ENCODE measurements around the gene IGF1.

The IGF1 gene

DNA sequence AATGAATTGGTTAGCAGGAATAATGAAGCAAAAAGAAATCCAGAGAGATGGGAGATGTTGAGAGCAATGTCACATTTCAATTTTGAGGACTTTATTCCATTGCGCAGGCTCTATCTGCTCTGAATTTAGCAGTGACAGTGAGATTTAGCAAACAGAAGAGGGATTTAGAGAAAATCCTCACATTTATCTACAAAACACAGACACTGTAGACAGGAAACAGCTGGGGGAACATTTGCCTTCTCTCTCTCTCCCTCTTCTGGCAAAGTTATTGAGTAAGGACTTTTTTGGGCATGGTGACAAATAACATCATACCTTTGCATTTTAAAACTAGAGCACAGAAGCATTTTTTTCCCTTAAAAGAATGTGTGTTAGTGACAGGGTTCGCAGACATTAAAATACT is at the start of gene IGF1:
TSS of gene IGF1 (minus strand) at position 158 of the 400 bp plus-strand sequence. CDS start 182 bp downstream, outside the sequence.
- DNase-seq = no peak

DNA sequence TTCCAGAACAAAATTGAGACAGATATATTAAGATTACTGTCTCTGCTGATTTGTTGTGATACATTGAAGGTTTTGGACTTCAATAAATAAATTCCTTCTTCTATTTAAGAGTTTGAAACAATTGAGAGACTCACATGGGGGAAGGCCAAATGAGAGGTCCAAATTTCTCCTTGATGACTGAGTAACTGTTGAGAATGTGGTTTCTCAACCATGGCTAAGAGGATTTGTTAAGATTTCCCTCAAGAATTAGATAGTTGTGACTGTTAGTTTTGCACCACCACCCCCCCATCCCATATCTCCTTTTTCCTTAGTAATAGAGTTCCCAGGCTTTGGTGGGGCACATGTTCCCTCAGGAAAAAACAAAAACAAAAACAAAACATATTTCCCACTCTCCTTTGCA is 47.7 kb upstream of the IGF1 start:
- DNase-seq = no peak

DNA sequence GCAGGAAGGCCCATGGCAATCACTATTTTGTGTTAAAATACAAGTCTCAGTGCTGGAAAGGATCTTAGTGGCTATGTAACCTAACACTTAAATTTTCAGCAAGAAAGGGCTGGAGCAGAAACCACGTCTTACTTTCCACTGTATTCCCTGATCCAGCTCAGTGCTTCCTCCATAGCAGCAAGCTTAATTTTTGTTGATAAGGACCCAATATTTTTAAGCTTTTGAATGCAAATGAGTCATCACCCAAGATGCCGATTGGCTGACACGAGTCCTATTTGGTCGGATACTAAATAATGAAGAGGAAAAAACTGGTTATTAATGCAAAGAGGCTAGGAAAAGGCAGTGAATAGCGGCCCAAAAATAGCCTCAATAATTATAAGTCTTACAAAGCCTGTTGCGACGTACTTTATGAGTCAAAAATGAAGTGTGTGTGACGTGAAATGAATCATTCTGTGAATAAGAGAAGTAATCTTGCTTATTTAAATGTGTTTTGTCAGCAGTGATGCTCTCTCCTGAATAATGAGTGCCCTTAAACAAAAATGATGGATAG is 46.9 kb upstream of the IGF1 start:
- DNase-seq = peak; percentile 56

DNA sequence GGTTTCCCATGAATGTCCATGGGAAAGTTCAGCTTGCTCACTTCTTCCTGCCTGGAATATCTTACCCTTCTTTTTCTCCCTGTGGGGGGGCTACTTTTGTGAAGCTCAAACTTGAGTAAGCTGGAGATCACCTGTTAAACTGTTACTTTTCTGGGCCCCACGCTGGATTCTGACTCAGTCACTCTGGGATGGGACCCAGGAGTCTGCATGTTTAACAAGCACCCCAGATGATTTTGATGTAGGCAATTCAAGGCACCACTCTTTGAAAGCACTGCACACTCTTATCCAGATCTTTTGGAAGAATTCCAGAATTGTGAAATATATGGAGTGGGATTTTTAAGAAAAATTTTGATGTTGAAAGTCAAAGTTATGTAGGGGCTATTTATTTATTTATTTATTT is 46.3 kb upstream of the IGF1 start:
- DNase-seq = peak; percentile 30

DNA sequence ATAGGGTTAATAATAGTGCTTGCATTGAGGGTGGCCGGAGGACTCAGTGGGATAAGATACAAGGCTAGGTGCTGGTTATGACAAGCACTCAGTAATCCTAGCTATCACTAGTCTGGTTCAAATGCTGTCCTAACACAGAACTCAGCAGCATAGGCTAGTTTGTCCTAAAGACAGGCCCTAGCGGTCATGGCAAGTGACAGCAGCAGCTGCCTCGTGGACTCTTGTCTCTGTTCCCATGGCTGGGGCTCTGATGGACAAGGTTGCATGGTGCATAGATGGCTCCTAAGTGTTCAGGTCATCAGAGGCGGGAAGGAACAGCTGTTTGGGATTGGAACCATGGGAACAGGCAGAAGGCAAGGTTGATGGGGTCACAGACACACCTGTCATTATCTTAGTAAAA is 42.4 kb upstream of the IGF1 start:
- no peak for DNase-seq

DNA sequence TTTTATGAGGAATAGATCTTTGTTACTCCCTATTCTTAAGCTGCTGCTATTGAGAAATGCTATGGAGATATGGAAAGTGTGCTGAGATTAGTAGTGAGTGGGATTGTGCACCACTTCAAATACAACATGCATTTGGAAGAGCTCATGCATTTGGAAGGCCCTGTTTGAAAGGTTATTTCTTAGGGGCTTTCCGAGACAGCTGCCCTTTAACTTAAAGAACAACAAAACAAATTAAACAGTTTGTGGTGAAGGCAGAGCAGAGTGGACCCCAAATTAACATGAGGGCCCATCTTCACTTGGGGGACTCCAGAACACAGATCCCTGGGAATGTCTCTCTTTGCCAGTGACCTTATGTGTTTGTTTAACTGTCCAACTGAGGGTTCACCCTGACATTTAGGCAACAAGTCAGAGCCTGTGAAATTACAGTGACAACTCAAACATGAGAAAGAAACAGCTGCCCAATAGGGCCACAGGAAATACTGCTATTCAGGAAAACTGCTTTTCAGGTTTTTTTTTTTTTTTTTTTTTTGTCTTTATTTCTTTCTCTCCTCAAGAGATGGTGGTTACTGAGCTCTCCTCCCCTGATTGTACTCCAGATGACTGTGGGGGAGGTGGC is 41.4 kb upstream of the IGF1 start:
- DNase-seq = no peak

DNA sequence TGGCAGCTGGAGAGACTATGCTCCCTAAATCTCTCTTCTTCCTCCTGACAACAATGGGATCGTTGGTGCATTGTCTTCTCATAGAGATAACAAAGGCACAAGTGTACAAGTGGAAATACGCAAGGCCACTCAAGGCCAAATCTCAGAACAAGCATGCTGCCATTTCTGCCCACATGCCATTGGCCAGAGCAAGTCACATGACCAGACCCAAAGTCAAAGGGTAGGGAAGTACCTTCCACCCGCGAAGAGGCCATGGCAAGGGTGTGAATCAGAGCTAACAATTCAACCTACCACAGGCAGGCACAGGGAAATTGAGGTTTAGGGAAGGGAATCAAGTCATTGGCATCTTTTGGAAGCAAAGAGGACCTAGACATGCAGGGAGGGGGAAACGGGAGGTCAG is 38.5 kb upstream of the IGF1 start:
- DNase-seq = no peak

DNA sequence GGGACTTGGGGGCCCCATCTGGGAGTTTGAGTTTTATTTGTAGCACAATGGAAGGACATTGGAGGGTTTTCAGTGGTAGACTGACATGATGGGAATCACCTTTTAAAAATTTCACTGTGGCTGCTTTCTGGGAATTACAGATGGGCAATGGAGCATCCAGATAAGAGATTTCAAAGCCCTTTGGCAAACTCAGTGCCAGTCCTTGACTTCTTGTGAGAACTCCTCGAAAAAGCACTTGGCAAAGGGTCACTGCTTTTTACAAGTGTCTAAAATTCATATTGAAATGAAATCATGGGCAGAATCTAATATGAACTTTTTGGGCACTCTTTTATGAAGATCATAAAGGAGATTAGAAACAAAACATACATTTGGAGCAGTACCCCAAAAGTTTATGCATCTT is 34.3 kb upstream of the IGF1 start:
- no peak for DNase-seq

DNA sequence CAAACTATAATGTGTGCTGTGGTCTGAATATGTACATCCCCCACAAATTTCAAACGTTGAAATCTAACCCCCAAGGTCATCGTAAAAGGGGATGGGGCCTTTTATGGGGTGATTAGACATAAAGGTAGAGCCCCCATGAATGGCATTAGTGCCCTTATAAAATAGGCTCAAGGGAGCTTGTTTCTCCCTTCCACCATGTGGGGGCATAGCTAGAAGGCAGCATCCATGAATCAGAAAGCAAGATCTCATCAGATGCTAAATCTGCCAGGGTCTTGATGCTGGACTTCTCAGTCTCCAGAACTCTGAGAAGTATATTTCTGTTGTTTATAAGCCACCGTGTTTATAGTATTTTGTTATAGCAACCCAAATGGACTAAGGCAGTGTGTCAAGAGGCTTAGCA is 33.4 kb upstream of the IGF1 start:
- DNase-seq = no peak

DNA sequence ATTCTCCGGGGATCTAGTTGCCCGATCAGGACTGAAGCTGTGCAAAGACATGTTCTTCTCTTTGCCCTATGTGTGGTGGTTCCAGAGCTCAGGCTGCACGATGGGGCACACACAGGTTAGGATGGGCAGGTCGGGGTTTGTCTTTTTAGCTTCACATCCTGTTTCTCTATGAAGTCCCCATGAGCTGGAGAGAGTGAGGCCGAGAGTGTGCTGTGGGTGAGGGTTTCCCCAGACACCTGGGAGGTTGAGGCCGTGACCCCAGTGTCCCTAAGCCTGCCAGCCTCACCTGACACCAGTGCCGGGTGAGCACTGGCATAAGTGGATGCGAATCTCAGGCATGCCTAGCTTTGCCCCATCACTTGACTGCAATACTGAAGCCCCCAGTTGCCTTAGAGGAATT is 32.9 kb upstream of the IGF1 start:
- DNase-seq = no peak

DNA sequence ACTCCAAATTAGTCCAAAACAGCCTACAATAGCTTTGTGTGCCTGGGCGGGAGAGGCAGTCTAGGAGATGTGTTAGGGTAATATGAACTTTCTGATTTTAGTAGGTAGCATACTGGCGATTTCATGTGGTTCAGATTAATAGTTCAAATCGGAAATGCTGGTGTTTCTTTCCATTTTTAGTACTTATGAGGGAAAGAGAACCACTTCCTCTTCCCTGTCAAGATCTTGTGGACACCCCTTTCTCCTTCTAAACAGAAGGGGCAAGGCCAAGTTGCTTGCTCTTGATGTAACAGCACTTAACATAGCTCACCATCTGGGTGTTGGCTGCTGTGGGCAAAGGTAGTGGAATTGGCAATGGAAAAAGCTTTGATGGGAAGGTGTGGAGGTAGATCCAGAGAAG is 32.2 kb upstream of the IGF1 start:
- no peak for DNase-seq

DNA sequence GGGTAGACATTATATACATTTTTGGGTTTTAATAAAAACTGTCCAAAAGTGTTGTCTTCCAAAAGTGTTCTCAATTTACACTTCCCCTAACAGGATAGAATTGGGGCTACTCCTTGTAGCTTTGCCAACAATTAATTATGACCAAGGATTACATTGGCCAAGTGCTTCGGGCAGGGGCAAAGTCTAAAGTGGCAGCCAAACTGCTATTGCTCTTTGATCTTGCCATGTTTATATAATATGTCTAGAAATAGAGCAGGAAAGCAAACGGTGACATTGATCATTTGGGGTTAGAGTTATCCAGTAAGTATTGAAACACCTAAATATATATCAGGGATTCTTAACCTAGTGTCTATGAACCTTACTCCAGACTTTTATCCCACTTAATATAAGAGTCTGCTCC is 31.2 kb upstream of the IGF1 start:
- no peak for DNase-seq

DNA sequence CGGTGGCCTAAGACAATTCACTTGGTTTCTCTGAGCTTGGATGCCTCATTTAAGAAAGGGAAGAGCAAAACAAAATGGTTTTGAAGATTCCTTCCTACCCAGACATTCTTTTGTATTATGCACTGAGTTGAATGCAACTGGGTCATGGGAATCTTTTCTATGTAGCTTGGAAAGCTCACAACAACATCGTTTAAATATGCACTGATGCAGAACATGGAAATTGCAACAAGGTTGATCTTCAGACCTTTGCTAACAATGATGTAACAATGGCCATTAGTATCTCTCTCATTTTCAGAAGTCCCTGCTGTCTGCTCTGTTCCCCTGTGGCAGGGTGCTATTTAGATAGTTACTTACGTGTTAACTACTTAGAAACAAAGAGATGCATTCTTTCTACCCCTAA is 30.1 kb upstream of the IGF1 start:
- DNase-seq = no peak

DNA sequence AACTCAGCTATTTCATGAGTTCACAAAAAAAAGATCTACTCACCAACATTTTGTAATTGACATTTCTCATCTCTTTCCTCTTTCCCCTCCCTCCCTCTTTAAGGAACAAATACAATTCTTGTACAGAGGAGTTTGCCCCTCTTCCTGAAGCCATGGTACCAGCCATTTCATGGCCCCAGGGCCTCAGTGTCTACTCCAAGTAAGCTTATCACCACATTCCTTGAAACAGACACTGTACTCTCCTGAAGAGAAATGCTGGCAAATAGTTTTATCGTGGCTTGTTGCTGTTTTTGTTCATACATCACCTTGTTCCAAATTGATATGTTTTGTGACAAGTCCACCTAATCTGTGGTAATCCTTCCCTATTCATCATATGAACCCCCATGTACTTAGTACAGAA is 29.7 kb upstream of the IGF1 start:
- DNase-seq = no peak

DNA sequence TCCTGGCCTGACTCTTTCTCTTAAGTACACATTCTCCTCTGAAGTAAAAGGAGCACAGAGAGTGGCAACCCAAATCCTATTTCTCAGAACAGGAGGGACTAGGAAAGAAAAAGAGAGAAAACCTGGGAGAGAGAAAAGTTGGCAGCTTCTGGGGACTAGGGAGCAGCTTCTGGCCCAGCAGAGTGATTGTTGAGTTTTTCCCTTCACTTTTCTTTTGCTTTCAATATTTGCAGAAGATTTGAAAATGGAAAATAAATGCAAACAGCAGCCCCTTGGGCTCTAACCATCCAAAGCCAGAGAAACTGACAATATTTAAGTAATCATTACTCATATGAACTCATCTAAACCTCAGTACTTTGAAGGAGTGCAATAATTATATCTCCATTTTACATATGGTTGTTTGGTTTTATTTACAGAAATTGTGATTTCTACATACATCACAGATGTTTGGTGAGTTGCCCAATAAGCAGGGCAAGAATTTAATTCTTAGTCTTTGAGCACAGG is 28.8 kb upstream of the IGF1 start:
- no peak for DNase-seq

DNA sequence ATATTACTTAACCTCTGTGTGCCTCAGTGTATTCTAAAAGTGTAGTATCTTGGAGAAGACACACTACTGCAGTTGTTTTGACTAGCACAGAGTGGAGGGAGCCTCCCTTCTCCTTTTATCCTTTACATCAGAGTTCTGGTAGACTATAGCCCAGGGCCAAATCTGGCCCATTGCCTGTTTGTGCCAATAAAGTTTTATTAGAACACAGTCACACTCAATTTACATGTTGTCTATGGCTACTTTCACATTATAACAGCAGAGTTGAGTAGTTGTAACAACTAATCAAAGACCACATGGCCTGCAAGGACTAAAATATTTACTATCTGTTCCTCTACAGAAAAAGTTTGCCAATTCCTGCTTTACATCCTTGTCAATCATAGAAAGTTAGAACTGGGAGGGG is 27.7 kb upstream of the IGF1 start:
- no peak for DNase-seq

DNA sequence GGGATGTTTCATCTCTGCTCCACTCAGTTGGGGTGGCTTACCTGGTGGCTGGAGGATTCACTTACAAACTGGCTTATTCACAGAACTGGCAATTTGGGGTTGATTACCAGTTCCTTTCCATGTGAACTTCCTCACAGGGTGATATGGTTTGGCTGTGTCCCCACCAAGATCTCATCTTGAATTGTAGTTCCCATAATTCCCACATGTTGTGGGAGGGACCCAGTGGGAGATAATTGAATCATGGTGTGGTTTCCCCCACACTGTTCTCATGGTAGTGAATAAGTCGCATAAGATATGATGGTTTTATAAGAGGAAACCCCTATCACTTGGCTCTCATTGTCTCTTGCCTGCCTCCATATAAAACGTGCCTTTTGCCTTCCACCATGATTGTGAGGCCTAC is 26.9 kb upstream of the IGF1 start:
- DNase-seq = no peak

DNA sequence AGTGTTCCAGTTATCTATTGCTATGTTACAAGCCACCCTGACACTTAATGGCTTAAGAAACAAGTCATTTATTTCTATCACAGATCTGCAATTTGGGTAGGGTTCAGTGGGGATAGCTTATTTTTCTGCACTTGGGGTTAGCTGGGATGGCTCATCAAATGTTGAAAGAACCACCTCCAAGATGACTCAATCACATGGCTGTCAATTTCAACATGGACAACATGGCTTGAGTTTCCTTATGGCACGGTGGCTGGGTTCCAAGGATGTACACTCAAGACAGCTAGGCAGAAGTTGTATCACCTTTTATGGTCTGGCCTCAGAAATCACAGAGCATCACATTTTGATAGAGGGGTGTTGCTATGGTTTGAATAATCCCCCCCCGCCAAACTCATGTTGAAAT is 24.5 kb upstream of the IGF1 start:
- DNase-seq = no peak

DNA sequence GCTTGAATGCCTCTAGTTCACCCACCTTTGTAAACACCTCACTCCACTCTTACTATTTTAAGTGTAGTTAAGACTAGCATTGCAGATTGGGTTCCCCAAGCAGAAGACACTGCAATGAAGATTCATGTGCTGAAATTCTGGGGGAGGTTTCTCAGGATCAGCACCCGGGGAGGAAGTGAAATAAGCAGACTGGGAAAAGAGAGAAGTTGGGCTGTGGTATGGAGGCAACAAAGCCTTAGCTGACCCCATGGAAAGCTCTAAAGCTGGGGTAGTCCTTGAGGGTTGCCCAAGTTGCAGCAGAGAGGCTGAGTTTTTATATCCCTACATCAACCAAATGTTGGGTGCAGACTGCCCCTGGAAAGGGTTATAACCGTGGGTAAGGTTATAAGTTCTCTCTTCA is 23.9 kb upstream of the IGF1 start:
- no peak for DNase-seq

DNA sequence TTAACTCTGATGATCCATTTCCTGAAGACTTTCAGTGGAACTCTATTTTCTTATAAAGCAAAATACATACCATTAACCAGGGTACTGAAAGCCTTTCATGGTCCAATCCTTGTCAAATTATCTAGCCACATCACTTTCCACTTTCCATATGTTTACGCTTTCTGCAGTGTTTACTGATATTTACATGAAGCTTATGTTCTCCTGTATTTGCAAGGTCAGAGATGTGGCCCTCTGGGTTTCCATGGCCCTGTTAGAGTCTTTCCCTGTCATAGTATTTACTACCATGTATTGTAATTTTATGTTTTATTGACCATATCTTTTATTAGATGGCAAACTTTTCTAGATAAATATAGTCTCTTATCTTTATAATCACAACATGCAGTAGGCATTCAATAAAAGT is 23.5 kb upstream of the IGF1 start:
- DNase-seq = no peak

DNA sequence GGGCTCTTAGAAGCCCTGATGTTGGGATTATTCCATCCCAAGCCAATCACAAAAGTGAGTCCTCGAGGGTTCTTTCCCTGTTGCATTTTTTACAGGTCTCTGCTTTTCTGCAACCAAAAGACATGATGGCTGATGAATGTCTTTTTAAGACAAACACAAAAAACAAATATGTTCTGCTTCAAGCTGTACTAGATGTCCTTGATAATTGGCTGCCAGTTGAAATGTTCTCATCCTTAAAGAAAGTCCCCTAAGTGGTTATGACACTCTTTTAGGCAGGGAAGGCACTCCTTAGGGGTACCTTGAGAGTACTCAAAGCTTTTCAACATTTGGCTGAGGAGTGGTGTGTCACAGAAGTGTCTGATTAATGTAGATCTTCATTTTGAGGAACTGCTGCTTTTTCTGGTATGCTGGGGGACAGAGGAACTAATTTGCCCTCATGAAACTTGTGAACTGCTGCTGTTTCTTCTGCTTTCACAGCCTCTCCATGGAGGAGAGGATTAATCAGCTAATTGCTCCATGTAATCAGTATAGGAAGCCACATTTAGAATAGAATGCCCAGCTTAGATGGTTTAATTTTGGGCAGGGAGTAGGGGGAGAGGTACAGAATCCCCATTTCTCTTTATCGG is 22.8 kb upstream of the IGF1 start:
- DNase-seq = no peak

DNA sequence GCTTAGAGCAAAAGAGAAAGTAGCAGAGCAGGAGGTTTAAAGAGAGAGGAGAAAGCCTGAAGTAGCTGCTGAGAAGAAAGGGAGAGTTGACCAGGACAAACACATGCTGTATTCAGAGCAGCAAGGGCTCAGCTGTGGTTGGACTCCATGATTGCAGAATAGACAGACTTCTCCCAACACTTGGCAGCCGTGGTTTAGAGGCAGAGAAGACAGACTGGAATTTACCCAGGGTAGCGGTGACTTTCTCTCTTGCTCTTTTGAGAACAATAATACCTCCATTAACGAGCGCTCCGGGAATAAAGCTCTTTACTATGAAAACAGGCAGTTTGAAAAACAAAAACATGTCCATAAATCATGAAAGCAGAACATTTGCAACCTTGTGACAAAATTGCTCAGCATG is 21.4 kb upstream of the IGF1 start:
- no peak for DNase-seq

DNA sequence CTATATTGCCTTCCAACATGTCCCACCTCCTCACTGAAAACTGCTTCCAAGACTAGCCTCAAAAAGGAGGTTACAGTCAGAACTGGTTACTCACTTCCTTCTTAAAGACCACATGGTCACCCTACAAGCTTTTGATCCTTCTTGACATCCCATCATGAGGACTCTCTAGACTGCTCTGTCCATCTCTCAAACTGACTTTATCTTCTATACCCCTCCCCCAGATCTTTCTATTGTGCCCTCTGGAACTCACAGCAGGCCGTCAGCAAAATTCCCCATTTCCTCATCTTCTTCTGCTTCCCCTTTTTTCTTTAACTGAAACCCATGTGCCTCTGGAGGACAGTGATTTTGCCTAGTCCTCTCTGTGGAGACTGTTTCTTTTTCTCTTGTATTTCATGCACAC is 18.1 kb upstream of the IGF1 start:
- DNase-seq = no peak

DNA sequence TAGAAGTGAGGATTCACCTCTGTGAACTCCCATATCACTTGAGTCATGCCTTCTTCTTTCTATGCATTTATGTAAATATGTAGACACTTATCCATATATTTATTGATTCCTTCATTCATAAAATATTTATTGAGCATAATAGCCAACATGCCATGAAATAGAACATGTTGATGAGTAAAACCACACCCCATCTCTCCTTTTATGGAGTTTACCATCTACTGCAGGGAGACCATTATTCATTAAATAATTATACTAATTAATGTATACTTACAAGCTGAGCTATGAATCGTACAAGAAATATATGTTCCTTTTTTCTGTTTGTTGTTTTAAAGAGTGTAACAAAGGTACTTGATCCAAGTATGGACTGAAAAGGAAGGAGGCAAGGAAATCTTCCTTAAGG is 17.4 kb upstream of the IGF1 start:
- no peak for DNase-seq

DNA sequence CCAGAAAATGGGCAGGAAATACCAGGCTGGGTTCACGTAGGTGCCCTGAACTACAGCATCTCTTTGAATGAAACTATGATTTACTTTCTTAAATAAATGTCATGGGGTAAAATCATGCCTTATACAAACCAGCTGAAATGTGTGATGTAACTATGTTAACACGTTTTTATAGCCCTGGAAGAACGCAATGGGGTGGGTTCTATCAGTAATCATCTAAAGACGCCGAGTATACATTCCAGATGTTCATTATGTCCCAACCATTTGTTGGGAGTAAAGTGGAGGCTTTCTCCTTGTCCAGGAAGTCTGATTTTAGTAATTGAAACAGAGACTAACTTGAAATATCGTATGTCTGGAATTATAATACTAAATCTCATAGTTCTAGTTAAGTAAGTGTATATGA is 16.2 kb upstream of the IGF1 start:
- no peak for DNase-seq

Measured in NCI-H226 (cell line).